ENCODE data around the gene RPS14.

RPS14 gene

GRCh38 chr5:150400316-150401075 is 49.0 kb downstream of the RPS14 start:
- no peak overlapping the region for H3K27ac ChIP-seq
- TF ChIP-seq, protein P1, sequence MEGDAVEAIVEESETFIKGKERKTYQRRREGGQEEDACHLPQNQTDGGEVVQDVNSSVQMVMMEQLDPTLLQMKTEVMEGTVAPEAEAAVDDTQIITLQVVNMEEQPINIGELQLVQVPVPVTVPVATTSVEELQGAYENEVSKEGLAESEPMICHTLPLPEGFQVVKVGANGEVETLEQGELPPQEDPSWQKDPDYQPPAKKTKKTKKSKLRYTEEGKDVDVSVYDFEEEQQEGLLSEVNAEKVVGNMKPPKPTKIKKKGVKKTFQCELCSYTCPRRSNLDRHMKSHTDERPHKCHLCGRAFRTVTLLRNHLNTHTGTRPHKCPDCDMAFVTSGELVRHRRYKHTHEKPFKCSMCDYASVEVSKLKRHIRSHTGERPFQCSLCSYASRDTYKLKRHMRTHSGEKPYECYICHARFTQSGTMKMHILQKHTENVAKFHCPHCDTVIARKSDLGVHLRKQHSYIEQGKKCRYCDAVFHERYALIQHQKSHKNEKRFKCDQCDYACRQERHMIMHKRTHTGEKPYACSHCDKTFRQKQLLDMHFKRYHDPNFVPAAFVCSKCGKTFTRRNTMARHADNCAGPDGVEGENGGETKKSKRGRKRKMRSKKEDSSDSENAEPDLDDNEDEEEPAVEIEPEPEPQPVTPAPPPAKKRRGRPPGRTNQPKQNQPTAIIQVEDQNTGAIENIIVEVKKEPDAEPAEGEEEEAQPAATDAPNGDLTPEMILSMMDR (conservative IDR thresholded peaks at IDR 0.05): no peak

GRCh38 chr5:150399524-150400211 is 49.9 kb downstream of the RPS14 start:
- TF ChIP-seq, protein P1 (conservative IDR thresholded peaks at IDR 0.05): no peak
- no peak overlapping the region for H3K27ac ChIP-seq

DNA sequence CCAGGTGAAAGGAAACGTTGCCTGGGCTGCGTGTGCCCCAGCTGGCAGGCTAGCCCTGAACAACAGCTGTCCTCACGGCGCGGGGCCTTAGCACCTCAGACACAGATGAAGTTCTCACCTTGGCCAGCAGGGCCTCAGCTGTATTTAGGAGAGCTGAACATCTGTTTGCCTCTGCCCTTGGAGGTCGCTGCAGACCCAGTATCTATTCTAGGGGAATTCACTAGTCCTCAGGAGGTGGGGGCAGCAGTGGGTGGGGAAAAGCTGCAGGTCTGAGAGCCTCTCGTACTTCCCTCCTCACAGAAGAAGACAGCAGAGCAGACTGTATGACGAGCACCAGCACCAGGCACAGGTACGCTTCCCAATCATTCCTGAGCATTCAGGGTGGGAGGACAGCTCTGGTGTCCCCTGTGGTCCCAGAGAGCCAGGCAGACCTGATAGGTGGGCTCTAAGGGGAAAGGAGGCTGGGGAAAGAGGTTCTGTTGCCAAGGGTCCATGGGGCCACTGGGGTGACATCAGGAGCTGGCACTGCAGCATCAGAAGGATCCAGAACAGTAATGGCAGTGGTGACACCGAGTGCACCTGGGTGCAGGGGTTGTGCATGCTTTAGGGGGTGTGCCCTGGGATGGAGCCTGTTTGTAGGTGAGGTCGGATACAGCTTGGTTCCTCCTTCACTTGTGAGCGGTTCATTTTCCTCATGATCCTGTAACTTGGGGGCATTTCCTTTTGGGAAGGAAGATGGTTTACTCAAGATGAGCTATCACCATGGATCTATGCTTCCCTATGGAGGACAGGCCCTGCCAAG is 50.6 kb downstream of the RPS14 start:
- TF ChIP-seq, protein P1 (conservative IDR thresholded peaks at IDR 0.05): no peak
- no peak overlapping the region for H3K27ac ChIP-seq

GRCh38 chr5:150397782-150398721 is 51.5 kb downstream of the RPS14 start:
- no peak overlapping the region for H3K27ac ChIP-seq
- TF ChIP-seq, protein P1 (conservative IDR thresholded peaks at IDR 0.05): 0 out of 2 replicates have a peak, but pooled peaks have one; percentile 5

GRCh38 chr5:150397146-150397781 is 52.3 kb downstream of the RPS14 start:
- H3K27ac ChIP-seq: no peak overlapping the region
- TF ChIP-seq, protein P1 (conservative IDR thresholded peaks at IDR 0.05): no peak

DNA sequence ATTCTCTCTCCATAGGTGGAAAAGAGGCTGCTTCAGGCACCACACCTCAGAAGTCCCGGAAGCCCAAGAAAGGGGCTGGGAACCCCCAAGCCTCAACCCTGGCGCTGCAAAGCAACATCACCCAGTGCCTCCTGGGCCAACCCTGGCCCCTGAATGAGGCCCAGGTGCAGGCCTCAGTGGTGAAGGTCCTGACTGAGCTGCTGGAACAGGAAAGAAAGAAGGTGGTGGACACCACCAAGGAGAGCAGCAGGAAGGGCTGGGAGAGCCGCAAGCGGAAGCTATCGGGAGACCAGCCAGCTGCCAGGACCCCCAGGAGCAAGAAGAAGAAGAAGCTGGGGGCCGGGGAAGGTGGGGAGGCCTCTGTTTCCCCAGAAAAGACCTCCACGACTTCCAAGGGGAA is 53.3 kb downstream of the RPS14 start:
- TF ChIP-seq, protein P1 (conservative IDR thresholded peaks at IDR 0.05): no peak
- no peak overlapping the region for H3K27ac ChIP-seq

All from VCaP (cell line).